Activated CD4-positive, alpha-beta T cell treated with anti-CD3 and anti-CD28 coated beads, Interleukin-2, amount 50 U/mL, for 24 hours (primary cell): Measurements from ENCODE around the gene UBFD1.
"Not testable (repeated sequence)": the region's sequence is repeated elsewhere in the genome, so short reads cannot be mapped to it uniquely, and the experiment has no call there.

ENCODE experiments used
- DNase-seq, 2 donors: peaks; one replicate each; pipeline ENCODE4 v3.0.0-alpha.2; 2020; ENCODE audit warnings: low read depth in 1 of 2, low spot score in 1 of 2

The UBFD1 gene

GRCh38 chr16:23566724-23567123, 9.2 kb downstream of the UBFD1 start:
- no peak for DNase-seq

GRCh38 chr16:23567602-23568001, 10.1 kb downstream of the UBFD1 start:
- no peak for DNase-seq

DNA sequence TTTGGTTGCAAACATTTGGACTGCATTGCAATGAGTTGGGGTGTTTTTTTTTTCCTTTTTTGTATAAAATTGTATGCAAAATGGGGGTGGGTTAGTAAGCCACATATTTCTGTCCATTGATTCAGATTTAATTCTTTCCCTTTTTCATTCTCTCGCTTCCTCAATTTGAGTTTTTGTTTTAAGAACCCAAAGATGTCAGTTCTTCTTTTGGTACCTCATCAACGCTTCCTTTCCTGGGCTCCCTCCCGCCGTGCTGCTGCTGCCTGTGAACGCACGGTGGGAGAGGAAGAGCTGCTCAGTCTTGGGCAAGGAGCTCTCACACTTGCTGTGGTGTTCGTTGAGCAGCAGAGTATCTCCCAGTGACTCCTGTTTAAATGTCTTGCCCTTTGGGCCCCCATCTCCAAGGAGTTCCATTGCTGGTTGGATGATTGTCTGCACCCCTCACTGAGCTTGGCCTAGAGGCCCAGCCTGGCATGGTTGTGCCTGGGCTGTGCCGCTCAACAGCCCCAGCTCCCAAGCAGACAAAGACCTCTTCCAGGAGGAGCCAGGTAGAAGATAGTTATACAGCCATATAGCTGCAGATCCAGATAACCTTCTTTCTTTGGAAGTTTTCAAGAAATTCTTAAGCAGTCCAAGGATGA, 13.6 kb downstream of the UBFD1 start:
- no peak for DNase-seq

- no peak for DNase-seq
Measured at GRCh38 chr16:23571895-23572294, 14.4 kb downstream of the UBFD1 start.

DNA sequence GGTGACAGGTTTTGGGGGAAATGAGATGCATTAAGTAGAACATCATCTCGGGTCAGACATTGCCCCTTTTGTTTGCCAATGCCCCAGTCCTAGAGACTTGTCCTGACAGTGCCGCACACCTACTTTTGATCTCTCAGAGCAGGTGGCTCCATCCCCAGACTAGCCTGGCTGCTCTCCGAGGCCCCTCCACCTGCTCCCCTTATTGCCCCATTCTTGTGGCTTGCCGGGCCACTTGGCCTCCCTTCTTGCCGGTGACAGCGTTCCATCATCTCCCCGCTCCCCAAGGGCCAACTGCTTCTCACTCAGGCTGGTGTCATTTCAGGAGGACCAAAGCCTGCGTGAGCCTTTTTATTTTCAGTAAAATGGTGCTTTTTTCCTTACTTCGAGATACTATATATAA, 14.9 kb downstream of the UBFD1 start:
- DNase-seq: no peak

DNA sequence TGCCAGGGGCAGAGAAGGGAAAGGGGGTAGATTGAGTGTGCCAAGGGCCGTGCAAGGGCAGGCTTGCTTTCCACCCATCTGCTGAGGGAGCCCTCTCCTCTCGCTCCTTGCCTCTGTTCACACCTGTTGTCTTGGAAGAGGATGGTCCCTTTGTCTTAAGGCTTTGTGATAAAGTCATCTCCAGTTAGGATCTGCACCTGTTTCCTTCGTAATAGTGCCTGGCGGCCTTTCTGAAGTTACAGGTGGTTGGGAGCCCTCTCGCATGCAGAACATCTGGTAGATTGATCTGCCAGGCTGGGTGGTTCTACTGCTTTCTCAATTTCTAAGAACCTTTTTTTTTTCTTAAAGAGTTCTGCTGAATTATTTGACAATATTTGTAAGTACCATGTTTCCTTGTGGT, 16.3 kb downstream of the UBFD1 start:
- DNase-seq: no peak

DNA sequence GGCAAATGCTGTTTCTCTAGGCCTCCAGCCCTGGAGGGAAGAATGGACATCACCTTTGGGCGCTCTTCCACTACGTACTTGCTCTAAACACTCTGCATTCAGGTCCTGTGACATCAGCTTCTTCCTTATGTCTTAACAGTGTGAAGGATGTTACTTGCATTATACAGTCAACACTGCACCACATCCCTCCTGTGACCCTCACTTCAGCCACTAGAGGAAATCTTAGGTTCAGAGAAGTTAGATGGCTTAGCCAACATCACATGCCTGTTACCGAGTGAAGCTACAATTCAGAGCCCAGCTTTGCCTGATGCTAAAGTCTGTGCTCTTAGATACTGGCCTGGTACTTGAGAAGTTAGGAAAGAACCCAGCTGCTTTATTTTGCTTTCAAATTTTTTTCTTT, 18.3 kb downstream of the UBFD1 start:
- no peak for DNase-seq

DNA sequence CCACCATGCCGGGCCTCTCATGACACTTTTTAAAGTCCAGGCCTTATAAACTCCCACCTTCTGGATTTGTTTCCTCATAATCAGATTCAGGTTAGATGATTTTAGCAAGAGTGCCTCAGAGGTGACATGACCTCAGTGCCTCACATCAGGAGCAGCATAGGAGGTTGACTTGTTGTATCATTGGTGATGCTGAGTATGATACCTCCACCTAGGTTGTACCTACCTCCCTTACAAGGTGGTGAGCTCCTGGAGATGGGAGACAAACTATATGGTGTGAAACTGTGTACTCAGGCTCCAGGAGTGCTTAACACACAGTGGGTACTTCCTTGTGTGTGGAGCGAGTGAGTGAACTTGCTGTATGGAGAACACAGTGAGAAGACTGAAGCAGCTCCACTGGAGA, 20.0 kb downstream of the UBFD1 start:
- DNase-seq: no peak

DNA sequence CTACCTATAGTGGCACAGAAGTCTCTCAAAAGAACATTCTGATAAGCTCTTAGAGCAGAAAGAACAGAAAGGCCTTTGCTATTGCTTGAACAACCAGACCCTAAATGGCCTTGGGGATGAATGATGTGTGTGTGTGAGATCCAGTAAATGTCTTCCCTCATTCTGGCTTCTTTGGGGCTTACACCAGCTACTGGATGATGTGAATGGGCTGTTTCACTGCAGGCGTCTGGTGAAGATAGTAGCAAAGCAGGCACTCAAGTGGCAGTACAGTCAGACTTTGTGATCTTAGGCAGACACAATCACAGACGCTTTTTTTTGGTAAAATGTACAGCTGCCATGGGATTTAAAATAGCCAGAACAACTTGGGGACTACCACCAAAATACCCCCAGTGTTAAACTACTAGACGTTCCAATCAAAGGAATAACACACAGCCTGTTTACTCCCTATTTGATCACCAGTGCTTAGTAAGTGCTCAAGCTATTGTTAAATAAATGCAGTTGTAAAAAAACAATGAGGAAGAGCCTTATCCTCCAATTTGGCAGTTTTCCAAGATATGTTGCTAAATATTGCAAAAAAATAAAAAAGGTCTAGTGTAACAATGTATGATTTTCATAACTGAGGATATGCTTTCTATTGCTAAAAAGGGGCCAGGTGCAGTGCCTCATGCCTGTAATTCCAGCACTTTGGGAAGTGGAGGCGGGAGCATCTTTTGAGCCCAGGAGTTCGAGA, 20.7 kb downstream of the UBFD1 start:
- no peak for DNase-seq

- no peak for DNase-seq
Measured at GRCh38 chr16:23579371-23579770, 21.8 kb downstream of the UBFD1 start.

GRCh38 chr16:23580391-23580790, 22.9 kb downstream of the UBFD1 start:
- DNase-seq: no peak

DNA sequence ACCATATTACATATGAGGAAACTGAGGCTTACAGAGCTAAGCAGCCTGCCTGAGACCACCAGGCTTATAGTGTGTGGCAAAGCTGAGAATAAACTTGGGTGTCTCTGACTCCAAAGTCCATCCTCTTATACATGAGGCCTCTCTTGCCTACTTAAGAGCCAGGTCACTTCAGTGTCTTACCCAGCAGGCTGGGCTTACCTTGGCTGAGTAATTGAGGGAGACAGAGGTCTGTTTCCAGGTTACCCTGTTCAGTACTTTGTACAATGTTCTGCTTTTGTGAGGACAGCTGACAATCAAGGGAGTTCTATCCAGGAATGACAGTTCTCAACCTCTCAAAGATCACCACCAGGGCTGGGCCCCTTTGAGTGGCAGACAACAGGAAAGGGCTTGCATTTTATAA, 24.2 kb downstream of the UBFD1 start:
- no peak for DNase-seq

- not testable (repeated sequence) for DNase-seq
Measured at GRCh38 chr16:23583271-23583670, 25.7 kb downstream of the UBFD1 start.

GRCh38 chr16:23584186-23585076, 26.9 kb downstream of the UBFD1 start:
- DNase-seq: no peak

DNA sequence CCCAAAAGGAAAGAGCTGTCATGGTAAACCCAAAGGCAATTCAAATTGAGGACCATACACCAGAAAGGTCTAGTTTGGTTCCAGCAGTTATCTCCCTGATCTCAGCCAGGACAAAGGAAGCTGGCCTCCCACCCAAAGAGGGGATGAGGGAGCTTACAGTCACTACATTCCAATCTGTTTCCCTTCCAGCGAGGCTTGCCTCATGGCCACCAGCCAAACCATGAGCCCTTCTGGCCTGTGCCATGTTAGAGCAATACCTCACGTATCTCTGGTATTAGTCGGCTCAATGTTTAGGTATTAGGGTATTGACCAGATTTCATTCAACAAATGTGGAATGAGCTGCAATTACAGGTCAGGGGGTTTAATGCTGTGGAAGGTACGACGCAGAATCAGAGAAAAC, 30.2 kb downstream of the UBFD1 start:
- no peak for DNase-seq

GRCh38 chr16:23590181-23590580, 32.7 kb downstream of the UBFD1 start:
- no peak for DNase-seq

- DNase-seq: no peak
Measured at GRCh38 chr16:23594186-23594585, 36.7 kb downstream of the UBFD1 start.

- no peak for DNase-seq
Measured at GRCh38 chr16:23595246-23595950, 37.9 kb downstream of the UBFD1 start.

- DNase-seq: peak; percentile 87
Measured at GRCh38 chr16:23595951-23596720, 38.6 kb downstream of the UBFD1 start, which contains the start of gene NDUFAB1. NDUFAB1 (minus strand) TSS chr16:23596316; CDS start chr16:23596290, 26 bp downstream.

GRCh38 chr16:23597003-23597756, 39.7 kb downstream of the UBFD1 start:
- DNase-seq: no peak
